ENCODE results near the gene CAPN9.
A peak's percentile ranks its signal among the peaks of the same experiment; 100 is the strongest.
"Not testable (repeated sequence)": the region's sequence is repeated elsewhere in the genome, so short reads cannot be mapped to it uniquely, and the experiment has no call there.

CAPN9 gene

DNA sequence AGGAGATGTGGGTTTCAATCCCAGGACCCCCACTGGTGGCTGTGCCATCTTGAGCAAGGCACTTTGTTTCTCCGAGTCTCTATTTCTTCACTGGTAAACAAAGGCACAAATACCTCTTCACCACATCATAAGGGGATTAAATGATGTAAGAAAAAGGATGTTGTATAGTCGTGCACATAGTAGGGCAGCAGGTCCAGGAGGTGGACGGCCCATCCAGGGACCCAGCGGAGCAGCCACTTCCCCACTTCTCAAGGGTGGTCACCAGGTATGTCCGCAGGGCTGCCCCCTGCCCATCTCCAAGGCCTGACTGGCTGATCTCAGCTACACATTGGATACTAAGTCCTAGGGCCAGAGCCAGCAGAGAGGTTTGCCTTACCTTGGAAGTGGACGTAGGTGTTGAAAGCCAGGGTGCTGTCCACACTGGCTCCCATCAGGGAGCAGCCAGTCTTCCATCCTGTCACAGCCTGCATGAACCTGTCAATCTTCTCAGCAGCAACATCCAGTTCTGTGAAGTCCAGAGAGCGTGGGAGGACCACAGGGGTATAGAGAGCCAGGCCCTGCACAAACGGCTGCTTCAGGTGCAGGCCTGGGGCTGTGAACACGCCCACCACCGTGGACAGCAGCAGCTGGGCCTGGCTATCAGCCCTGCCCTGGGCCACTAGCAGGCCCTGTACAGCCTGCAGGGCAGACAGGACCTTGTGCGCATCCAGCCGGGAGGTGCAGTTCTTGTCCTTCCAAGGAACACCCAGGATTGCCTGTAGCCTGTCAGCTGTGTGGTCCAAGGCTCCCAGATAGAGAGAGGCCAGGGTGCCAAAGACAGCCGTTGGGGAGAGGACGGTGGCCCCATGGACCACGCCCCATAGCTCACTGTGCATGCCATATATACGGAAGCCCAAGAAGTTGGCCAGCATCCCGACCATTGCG is 37.3 kb upstream of the CAPN9 start:
- DNase-seq (ENCODE audit: low read depth) = no peak

DNA sequence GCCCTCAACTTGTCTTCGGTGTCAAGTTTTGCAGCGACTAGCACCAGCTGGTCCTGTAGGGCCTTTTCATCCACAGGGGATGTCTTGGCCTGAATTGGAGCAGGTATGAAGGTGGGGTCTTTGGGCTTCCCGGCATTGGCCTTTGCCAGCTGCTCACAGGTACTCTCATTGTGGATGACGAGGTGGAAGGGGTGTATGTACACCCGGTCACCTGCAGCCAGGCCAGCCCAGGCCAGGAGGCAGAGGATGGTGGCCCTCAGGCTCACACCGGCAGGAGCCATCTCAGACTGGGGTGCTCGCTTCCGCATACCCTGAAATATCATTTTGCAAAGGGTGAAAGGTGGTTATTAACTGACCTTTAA is 36.7 kb upstream of the CAPN9 start:
- DNase-seq (ENCODE audit: low read depth) = no peak

DNA sequence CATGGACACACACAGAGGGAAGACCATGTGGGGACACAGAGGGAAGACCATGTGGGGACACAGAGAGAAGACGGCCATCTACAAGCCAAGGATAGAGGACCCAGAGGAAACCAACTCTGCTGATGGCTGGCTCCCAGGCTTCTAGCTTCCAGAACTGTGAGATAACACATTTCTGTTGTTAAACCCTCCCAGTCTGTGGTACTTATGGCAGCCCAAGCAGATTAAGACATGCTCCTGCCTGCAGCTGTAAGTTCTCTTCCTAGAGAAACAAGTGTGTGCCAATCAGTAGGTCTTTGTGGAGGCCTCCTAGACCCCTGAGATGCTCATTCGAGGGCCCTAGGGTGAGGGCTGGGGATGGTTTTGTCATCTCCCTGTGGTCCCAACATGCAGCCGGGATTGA is 35.9 kb upstream of the CAPN9 start:
- no peak for DNase-seq (ENCODE audit: low read depth)

DNA sequence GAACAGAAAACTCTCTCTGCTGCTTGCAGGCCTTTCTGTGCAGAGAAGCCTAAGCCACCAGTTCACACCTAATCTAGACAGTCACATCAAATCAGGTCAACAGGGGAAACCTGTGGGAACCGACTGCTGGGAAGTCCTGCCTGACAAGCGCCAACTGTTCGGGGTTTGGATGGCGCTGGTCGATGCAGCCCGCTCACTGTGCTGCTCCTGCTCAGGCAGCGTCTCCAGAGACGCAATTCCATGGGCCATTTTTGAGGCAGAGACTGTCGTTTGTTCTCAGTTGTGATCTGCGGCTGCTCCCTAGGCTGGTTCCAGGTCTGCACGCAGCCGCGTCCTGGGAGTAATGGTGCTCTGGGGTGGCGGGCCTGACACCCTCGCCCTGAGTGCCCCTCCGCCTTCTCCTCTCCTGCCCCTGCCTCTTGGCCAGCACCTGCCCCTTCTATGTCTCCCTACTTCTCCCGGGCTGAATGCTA is 34.7 kb upstream of the CAPN9 start:
- no peak for DNase-seq (ENCODE audit: low read depth)

DNA sequence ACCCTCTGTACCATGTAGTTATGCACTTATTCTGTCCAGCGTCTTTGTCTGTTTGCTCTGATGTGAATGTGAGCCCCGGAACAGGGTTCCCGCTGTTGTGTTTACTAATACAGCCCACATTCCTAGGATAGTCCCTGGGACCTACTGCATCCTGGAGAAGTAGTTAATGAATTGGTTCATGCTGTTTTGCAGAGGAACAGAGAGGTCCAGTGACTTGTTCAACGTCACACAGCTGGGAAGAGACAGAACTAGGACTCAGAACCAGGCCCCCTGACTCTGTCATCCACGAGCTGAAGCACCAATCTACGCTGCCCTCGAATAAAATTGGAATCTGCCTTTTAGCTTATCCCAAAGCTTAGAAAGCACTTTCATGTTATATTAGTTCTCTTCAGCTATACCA is 34.0 kb upstream of the CAPN9 start:
- no peak for DNase-seq (ENCODE audit: low read depth)

DNA sequence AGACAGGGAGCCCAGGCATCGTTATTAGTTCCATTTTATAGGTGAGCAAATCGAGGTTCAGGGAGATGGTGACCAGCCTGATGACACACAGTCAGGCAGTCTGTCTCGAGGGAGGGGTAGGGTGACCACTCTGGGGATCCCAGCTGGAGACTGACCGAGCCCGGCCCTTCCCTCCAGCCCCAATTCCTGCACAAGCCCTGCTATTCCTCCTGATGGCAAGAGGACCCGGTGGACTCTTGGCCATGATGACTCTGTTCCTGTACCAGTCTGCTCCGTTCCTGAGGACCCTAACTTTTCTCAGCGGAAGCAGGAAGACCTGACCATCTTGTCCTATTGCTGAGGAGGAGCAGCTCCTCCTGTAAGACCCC is 33.7 kb upstream of the CAPN9 start:
- DNase-seq (ENCODE audit: low read depth) = no peak

DNA sequence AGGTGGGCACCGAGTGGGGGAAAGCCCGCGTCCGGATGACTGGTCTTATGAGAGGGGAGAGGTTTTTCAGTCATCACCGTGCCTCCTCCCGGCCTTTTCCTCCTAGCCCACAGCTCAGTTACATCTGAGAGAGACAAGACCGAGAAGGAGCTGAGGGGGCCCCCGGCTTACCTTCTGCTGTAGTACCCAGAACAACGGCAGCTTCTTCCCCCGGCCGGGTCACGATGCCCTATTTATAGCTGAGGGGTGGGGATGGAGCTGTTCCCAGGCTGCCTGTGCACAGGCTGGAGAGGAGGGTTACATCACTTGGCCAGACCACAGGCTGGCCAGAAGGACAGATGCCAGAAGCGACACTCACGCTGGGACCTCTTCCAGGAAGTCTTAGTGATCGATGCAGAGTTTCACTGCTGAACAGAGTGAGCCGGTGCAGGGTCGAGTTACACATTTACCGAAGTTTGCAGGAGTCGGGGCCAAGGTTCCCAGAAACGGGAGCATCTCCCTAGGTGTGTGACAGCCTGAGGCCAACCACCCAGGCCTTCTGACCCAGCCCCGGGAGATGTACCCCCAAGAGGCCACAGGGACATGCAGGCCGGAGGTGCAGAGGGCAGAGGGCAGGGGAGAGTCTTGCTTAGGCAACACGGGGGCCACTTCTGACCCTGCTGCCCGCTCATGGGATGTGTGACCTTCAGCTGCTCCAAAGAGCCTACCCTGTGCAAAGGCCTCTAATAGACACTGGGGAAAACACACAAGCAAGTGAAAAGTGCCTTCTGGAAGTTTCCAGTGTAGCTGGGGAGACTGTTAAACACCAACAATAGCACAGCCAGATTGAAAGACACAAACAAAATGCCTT is 33.0 kb upstream of the CAPN9 start, which contains the start of gene AGT:
AGT (minus strand) TSS at position 208 of the 850 bp plus-strand sequence. CDS start 3,299 bp downstream, outside the sequence.
- DNase-seq (ENCODE audit: low read depth) = peak; percentile 64

DNA sequence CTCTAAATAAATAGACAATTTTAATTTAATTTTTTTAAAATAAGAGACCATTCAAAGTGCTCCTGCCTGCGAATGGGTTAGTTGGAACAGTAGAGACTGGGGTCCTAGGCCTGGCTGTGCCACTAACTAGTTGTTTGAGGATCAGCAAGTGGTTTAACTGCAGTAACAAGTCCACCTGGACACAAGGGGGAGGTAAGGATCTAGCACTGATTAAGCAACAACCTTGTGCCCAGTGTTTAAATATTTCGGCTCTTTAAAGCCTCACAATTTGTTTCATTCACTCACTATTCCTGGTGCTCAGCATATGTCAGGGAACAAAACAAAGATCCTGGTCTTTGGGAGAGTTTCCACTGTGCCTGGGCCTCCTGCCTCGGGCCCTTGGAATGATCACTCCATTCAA is 31.7 kb upstream of the CAPN9 start:
- DNase-seq (ENCODE audit: low read depth) = no peak

DNA sequence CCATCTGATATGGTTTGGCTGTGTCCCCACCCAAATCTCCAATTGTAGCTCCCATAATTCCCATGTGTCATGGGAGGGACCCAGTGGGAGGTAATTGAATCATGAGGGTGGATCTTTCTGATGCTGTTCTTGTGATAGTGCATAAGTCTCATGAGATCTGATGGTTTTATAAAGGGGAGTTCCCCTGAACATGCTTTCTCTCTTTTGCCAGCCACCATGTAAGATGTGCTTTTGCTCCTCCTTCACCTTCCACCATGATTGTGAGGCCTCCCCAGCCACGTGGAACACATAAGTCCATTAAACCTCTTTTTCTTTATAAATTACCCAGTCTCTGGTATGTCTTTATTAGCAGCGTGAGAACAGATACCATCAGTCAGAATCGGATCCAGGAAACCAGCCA is 30.7 kb upstream of the CAPN9 start:
- not testable (repeated sequence) for DNase-seq (ENCODE audit: low read depth)

DNA sequence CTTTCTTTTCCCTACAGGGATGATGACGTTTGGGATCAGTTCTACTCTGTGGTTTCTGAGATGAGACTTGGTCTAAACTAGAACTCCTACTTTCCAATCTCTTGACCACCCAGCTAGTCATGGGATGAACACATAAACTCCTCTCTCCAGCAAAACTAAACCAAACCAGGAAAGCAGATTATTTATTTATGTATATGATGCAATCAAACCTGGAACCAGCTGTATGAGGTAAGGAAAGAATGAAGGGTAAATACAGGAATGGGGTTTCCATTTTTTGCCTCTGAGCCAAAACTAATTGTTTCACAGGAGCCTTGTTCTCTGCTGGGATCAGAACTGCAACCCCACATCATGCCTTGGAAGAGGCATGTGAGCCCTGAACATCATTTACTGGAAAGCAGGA is 29.9 kb upstream of the CAPN9 start:
- DNase-seq (ENCODE audit: low read depth) = no peak

DNA sequence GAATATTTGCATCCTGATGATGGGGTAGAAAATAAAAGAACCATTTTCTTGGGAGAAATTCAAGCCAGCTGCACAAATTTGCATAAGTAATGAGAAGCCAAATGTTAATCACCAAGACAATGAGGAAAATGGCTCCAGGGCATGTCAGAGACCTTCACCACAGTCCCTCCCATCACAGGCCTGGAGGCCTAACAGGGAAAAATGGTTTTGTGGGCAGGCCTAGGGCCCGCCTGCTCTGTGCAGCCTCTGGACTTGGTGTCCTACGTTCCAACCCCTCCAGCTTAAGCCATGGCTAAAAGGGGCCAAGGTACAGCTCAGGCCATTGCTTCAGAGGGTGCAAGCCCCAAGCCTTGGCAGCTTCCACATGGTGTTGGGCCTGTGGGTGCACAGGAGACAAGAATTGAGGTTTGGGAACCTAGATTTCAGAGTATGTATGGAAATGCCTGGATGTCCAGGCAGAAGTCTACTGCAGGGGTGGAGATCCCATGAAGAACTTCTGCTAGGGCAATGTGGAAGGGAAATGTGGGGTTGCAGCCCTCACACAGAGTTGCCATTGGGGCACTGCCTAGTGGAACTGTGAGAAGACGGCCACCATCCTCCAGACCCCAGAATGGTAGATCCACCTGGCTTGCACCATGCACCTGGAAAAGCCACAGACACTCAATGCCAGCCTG is 25.2 kb upstream of the CAPN9 start:
- not testable (repeated sequence) for DNase-seq (ENCODE audit: low read depth)

DNA sequence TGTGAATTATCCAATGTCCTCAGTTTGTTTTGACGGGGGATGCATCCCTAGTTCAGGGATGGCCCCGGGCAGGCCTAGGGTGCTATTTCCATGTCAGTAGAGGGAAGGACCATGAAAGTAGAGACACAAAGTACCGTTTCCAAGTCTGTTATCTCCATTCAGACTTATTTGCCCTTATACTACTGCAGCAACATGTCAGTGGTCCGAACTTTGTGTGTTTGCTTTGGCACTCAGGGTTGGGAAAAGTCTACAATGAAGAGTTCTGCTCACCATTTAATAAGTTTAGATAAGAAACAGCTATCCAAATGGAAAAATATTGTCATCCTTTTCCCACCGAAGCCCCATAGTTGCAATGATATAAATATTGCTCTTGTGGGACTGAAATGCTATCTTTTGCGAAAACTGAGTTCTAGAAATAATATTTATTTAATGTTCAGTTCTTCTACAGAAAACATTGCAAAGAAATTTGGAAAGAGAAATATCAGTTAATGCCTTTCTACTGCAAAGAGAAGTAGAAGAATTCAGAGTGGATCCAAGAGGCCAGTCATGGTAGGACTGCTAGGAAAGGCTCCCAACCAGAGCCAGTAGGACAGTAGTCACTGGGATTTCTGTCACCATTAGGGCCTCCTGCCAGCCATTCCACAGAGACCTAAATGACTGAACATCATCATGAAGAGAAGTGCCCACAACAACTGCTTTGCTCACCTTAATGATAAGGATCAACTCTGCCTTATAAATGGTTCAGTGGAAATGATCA is 21.8 kb upstream of the CAPN9 start:
- DNase-seq (ENCODE audit: low read depth) = no peak

DNA sequence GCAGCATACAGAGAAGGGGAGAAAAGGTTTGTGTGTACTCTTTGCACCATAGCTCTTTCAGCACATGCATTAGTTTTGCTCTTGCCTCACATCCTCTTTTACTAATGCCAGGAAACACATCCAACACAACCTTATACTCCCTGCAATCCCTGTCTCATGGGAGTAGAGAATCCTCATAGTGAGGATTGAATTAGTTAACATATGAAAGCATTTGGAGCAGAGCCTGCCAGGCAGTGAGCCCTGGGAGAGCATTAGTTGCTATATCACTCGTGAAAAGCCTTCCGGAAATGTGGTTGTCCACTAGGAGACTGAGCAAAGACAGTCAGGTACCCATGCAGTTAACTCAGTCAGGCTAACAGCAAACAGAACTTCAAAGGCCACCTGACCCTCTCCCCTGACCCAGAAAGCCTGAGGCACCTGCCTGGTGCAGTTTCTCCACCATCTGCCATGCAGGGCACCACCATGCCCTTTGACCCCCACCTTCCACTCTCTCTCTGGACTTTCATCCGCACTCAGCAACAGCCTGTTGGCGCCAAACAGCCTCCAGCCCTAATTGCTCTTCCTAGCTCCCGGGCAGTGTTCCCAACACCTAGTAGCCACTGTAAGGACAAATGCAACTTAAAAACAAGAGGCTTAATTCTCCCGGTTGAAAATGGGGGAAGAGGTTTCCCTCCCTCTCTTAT is 18.3 kb upstream of the CAPN9 start:
- peak; percentile 37 for DNase-seq (ENCODE audit: low read depth)

DNA sequence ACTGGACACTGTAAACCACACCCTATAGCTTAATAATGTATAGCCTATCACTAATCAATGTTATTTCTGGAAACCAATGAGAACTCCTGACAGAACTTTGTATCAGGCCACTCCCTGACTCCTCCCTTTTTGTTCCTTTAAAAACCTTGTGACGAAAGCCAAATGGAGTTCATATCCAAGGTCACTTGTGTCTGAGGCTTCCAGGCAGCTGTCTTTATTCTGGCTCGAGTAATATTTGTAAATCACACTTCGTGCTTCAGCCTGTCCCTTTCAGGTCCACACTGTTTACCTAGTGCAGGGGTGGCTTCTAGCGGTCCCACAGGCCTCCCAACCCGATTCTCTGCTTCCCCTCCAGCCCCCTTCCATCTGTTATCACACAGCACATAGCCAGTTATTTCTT is 16.2 kb upstream of the CAPN9 start:
- no peak for DNase-seq (ENCODE audit: low read depth)

DNA sequence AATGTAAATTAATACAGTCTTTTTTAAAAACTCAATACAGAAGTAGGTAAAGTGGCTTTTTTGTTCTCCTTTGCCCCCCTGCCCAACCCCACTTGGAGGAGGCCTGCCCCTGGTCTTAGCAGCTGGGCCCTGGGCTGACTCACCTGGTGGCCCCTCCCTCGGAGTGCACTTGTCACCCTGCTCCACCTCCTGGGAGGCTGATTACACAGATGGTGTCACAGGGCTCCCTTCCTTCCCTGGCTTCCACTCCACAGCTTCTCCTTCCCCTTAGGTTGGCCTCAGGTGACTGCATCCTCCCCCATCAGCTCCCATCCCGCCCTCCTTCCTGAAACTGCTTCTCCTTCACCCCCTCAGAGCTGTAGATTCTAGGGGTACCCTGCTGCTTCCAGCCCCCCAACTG is 11.7 kb upstream of the CAPN9 start:
- DNase-seq (ENCODE audit: low read depth) = no peak

DNA sequence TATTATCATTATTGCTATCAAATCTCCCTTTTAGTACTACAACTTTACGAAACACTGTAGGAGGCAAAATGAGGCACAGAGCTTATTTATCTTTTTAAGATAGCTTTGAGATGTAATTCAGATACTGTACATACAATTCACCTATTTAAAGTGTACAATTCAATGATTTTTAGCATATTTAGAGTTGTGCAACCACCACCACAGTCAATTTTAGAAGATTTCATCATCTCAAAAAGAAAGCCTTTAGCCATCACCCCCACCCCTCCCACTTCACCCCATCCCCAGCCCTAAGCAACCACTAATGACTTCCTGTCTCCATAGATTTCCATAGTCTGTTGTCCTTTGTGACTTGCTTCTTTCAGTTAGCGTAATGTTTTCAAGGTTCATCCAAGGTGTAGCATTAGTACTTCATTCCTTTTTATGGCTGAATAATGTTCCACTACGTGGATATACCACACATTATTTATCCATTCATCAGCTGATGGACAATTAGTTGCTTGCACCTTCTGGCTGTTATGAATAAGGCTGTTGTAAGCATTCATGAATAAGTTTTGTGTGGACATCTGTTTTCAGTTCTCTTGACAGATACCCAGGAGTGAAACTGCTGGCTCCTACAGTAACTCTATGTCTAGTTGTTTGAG is 9.4 kb upstream of the CAPN9 start:
- DNase-seq (ENCODE audit: low read depth) = no peak

DNA sequence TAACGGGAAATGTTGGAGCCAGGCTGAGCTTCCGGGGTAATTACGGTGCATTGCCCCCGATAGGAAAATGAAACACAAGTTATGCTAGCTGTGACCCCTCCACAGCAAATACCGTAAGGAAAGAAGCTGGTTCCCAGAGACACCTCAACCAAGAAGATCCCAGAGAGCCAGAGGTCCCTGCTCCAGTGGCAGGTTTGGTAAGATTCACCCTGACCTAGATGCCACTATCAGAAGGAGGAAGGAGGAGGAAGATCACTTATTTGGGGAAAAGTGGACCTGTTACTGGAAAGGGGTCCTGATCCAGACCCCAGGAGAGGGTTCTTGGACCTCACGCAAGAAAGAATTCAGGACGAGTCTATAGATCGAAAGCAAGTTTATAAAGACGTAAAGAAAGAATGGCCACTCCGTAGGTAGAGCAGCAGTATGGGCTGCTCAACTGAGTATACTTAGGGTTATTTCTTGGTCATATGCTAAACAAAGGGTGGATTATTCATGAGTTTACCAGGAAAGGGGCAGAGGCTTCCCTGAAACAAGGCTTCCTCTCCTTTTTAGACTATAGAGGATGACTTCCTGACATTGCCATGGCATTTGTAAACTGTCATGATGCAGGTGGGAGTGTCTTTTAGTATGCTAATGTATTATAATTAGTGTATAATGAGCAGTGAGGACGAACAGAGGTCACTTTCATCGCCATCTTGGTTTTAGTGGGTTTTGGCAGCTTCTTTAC is 7.5 kb upstream of the CAPN9 start:
- no peak for DNase-seq (ENCODE audit: low read depth)

DNA sequence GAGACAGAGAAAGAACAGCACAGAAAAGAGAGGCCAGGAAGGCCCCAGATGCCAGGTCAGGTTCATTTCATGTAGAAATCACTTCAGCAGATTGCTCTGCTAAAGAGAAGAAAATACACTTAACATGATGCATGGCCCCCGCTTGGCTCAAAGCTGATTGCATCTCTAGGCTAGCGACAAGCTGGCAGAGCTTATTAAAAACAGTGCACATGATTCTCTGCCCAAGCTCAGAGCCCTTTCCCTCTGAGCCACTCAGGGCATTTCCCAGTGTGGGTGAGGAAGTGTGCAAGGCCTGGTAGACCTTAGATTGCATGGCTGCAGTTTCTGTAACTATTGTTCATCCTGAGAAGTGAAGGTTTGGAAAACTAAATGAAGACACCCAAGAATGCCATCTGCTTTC is 3.3 kb upstream of the CAPN9 start:
- no peak for DNase-seq (ENCODE audit: low read depth)

DNA sequence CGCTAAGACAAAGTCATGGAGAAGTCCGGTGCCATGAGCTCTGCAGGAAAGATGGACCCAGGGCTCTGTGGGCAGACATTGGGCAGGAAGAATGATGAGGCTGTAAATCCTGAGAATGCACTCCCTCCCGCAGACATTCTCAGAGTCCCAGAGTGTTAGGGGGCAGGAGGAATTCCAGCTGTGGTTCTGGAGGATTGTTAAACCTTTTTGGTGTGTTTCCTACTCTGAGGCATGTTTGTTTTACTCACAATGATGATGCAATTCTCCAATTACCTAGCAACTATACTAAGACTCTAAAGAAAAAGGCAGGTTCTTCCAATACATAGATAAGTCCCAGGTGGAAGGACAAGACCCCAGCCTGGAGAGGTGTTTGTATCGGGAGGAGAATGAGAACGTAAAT is 2.8 kb upstream of the CAPN9 start:
- DNase-seq (ENCODE audit: low read depth) = no peak

DNA sequence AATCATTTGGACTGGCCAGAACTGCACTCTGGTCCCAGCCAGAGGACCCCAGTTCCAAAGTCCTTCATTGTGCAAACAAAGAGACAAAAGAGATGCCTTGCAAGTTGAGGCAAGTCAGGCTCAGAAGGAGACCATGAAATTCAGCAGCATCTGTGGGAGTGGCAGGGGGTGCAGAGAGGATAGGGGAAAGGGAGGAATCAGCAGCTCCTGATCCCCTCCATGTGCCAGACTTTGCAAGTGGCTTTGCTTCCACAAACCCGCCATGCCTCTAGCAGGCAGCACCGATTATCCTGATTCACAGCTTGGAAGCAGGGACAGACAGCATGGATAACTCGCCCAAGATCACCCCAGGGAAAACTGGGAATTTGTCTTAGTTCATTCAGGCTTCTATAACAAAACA is 2.1 kb upstream of the CAPN9 start:
- DNase-seq (ENCODE audit: low read depth) = no peak

Data from fibroblast of the conjunctiva (primary cell).